HG03175 (cell line): ENCODE results near the gene FLNA.
A peak's percentile ranks its signal among the peaks of the same experiment; 100 is the strongest.
"Not testable (repeated sequence)": the region's sequence is repeated elsewhere in the genome, so short reads cannot be mapped to it uniquely, and the experiment has no call there.

ENCODE experiments used
- ATAC-seq: cut with Tn5 transposase; IDR thresholded peaks from one replicate; pipeline ENCODE4 v1.9.1; 2021; ENCODE audit warnings: mild to moderate bottlenecking, moderate library complexity; ENCODE audit not compliant: unreplicated experiment

The FLNA gene

GRCh38 chrX:154374313-154375155, at the start of gene FLNA:
TSS of gene FLNA (minus strand) at chrX:154374634. CDS start at chrX:154371245, 3,389 bp downstream.
- ATAC-seq, result no peak

- no peak for ATAC-seq
Measured at GRCh38 chrX:154420402-154420756, 45.9 kb upstream of the FLNA start.

- no peak for ATAC-seq
Measured at GRCh38 chrX:154419688-154420401, 45.4 kb upstream of the FLNA start.

- ATAC-seq, result no peak
Measured at GRCh38 chrX:154419189-154419588, 44.8 kb upstream of the FLNA start.

GRCh38 chrX:154417157-154417556, 42.7 kb upstream of the FLNA start:
- no peak for ATAC-seq

- no peak for ATAC-seq
Measured at GRCh38 chrX:154413142-154413541, 38.7 kb upstream of the FLNA start.

GRCh38 chrX:154412468-154412867, 38.0 kb upstream of the FLNA start:
- ATAC-seq, result no peak

- peak; percentile 62 for ATAC-seq
Measured at GRCh38 chrX:154411981-154412340, 37.5 kb upstream of the FLNA start.

- no peak for ATAC-seq
Measured at GRCh38 chrX:154409222-154409871, 34.9 kb upstream of the FLNA start, which contains the start of gene DNASE1L1. TSS of gene DNASE1L1 (minus strand) at chrX:154409254. CDS start at chrX:154405568, 3,686 bp downstream.

- ATAC-seq, result no peak
Measured at GRCh38 chrX:154408659-154409221, 34.3 kb upstream of the FLNA start.

GRCh38 chrX:154404625-154405192, 30.3 kb upstream of the FLNA start:
- no peak for ATAC-seq

- ATAC-seq, result no peak
Measured at GRCh38 chrX:154403858-154404257, 29.4 kb upstream of the FLNA start.

- no peak for ATAC-seq
Measured at GRCh38 chrX:154403192-154403591, 28.8 kb upstream of the FLNA start.

GRCh38 chrX:154402622-154403127, 28.2 kb upstream of the FLNA start:
- ATAC-seq, result no peak

GRCh38 chrX:154401918-154402621, 27.6 kb upstream of the FLNA start:
- ATAC-seq, result no peak

GRCh38 chrX:154401045-154401799, 26.8 kb upstream of the FLNA start:
- no peak for ATAC-seq

GRCh38 chrX:154400369-154400817, 26.0 kb upstream of the FLNA start:
- ATAC-seq, result not testable (repeated sequence)

GRCh38 chrX:154399527-154400368, 25.3 kb upstream of the FLNA start:
- no peak for ATAC-seq
